ENCODE results near the gene DYTN.

Gene DYTN

DNA sequence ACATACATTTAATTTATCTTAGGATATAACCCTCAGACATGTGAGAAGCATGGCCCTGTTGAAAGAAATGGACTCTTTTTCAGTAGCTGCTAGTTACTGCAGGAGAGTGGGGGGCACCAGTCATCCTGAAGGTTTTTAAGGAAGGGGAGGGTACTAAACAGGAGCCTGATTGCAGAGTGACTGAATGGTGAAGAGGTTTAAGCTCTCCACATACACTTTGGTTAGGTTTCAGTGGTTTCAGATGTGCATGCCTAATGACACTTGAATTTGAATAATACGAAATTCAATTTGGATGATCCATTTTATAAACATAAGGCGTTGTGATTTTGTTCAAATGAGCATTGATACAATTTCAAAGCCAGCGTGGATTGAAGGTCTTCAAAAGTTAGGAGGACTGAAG lies 86.9 kb downstream of the DYTN start:
- Histone ChIP-seq H4K20me1 (ENCODE audit: insufficient read depth, low read length) (no peaks in the 10 kb centered on the region), H3K9me3 (ENCODE audit: insufficient read depth, low read length) (no peaks in the 10 kb centered on the region), H3K4me3 (ENCODE audit: low read length) (no peak overlapping the region), H3K27ac (ENCODE audit: low read length) (no peak overlapping the region), H2AFZ (ENCODE audit: low read depth, low read length) (no peak overlapping the region), H3K4me2 (ENCODE audit: low read length) (no peak overlapping the region), H3K4me1 (ENCODE audit: low read length) (no peaks in the 10 kb centered on the region), H3K36me3 (replicated peaks; ENCODE audit: low read depth, low read length) (no peaks in the 10 kb centered on the region), H3K9ac (ENCODE audit: low read length) (no peak overlapping the region), H3K27me3 (ENCODE audit: low read depth, low read length) (peaks cover 4% of the 10 kb centered on the region), H3K79me2 (ENCODE audit: low read length) (no peaks in the 10 kb centered on the region)
- TF ChIP-seq, protein P1, sequence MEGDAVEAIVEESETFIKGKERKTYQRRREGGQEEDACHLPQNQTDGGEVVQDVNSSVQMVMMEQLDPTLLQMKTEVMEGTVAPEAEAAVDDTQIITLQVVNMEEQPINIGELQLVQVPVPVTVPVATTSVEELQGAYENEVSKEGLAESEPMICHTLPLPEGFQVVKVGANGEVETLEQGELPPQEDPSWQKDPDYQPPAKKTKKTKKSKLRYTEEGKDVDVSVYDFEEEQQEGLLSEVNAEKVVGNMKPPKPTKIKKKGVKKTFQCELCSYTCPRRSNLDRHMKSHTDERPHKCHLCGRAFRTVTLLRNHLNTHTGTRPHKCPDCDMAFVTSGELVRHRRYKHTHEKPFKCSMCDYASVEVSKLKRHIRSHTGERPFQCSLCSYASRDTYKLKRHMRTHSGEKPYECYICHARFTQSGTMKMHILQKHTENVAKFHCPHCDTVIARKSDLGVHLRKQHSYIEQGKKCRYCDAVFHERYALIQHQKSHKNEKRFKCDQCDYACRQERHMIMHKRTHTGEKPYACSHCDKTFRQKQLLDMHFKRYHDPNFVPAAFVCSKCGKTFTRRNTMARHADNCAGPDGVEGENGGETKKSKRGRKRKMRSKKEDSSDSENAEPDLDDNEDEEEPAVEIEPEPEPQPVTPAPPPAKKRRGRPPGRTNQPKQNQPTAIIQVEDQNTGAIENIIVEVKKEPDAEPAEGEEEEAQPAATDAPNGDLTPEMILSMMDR (IDR thresholded peaks at IDR 0.05; ENCODE audit: low read depth, low read length) = no peak
- TF ChIP-seq EZH2phosphoT487 (IDR thresholded peaks at IDR 0.05; ENCODE audit: low read depth) = no peak

GRCh38 chr2:206627632-206628031 lies 90.6 kb downstream of the DYTN start:
- Histone ChIP-seq H3K9me3 (ENCODE audit: insufficient read depth, low read length) (no peaks in the 10 kb centered on the region), H2AFZ (ENCODE audit: low read depth, low read length) (no peak overlapping the region), H3K36me3 (replicated peaks; ENCODE audit: low read depth, low read length) (no peaks in the 10 kb centered on the region), H3K79me2 (ENCODE audit: low read length) (no peaks in the 10 kb centered on the region), H4K20me1 (ENCODE audit: insufficient read depth, low read length) (no peaks in the 10 kb centered on the region), H3K27ac (ENCODE audit: low read length) (no peak overlapping the region), H3K4me3 (ENCODE audit: low read length) (no peak overlapping the region), H3K27me3 (ENCODE audit: low read depth, low read length) (no peaks in the 10 kb centered on the region; the same call in 1 of the 2 replicates), H3K9ac (ENCODE audit: low read length) (no peak overlapping the region), H3K4me1 (ENCODE audit: low read length) (no peaks in the 10 kb centered on the region), H3K4me2 (ENCODE audit: low read length) (no peak overlapping the region)
- no peak for TF ChIP-seq EZH2phosphoT487 (IDR thresholded peaks at IDR 0.05; ENCODE audit: low read depth)
- TF ChIP-seq, protein P1 (IDR thresholded peaks at IDR 0.05; ENCODE audit: low read depth, low read length) = no peak

DNA sequence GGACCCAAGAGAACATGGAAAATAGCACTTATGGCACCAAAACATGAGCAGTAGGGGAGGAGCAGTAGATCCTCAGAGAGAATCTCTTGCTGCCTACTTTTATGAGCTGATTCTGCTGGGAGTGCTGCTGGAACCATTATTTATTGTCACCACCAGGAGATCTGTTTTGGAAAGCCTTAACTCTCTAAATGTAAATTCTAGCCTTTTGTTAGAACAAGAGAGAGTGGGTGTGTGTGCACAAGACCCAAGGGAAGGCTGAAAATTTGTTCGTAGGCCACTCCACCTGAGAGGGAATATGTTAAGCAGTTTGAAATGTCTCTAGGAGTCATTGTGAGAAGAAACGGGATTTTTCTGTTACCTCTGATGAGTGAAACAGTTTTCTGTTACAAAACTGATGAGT lies 92.1 kb downstream of the DYTN start:
- H3K9ac ChIP-seq (ENCODE audit: low read length) = no peak overlapping the region
- H3K4me3 ChIP-seq (ENCODE audit: low read length) = no peak overlapping the region
- H3K36me3 ChIP-seq (replicated peaks; ENCODE audit: low read depth, low read length) = no peaks in the 10 kb centered on the region
- no peak overlapping the region for H2AFZ ChIP-seq (ENCODE audit: low read depth, low read length)
- no peaks in the 10 kb centered on the region; the same call in 1 of the 2 replicates for H3K27me3 ChIP-seq (ENCODE audit: low read depth, low read length)
- H3K79me2 ChIP-seq (ENCODE audit: low read length) = no peaks in the 10 kb centered on the region
- H3K4me2 ChIP-seq (ENCODE audit: low read length) = no peak overlapping the region
- no peak overlapping the region for H3K27ac ChIP-seq (ENCODE audit: low read length)
- H3K4me1 ChIP-seq (ENCODE audit: low read length) = no peaks in the 10 kb centered on the region
- TF ChIP-seq EZH2phosphoT487 (IDR thresholded peaks at IDR 0.05; ENCODE audit: low read depth) = no peak
- TF ChIP-seq, protein P1 (IDR thresholded peaks at IDR 0.05; ENCODE audit: low read depth, low read length) = no peak
- no peaks in the 10 kb centered on the region for H4K20me1 ChIP-seq (ENCODE audit: insufficient read depth, low read length)
- no peaks in the 10 kb centered on the region for H3K9me3 ChIP-seq (ENCODE audit: insufficient read depth, low read length)

GRCh38 chr2:206619011-206619410 lies 99.2 kb downstream of the DYTN start:
- TF ChIP-seq, protein P1 (IDR thresholded peaks at IDR 0.05; ENCODE audit: low read depth, low read length) = no peak
- TF ChIP-seq EZH2phosphoT487 (IDR thresholded peaks at IDR 0.05; ENCODE audit: low read depth) = no peak
- no peak overlapping the region for H3K27ac ChIP-seq (ENCODE audit: low read length)
- H3K9ac ChIP-seq (ENCODE audit: low read length) = no peak overlapping the region
- no peaks in the 10 kb centered on the region for H3K27me3 ChIP-seq (ENCODE audit: low read depth, low read length)
- H3K4me3 ChIP-seq (ENCODE audit: low read length) = no peak overlapping the region
- H3K79me2 ChIP-seq (ENCODE audit: low read length) = no peaks in the 10 kb centered on the region
- no peak overlapping the region for H2AFZ ChIP-seq (ENCODE audit: low read depth, low read length)
- no peak overlapping the region for H3K4me2 ChIP-seq (ENCODE audit: low read length)
- H4K20me1 ChIP-seq (ENCODE audit: insufficient read depth, low read length) = no peaks in the 10 kb centered on the region
- no peaks in the 10 kb centered on the region for H3K4me1 ChIP-seq (ENCODE audit: low read length)
- H3K9me3 ChIP-seq (ENCODE audit: insufficient read depth, low read length) = no peaks in the 10 kb centered on the region
- H3K36me3 ChIP-seq (replicated peaks; ENCODE audit: low read depth, low read length) = no peaks in the 10 kb centered on the region
